ENCODE results near the gene GTF3C5.

- TF ChIP-seq EZH2 (IDR thresholded peaks at IDR 0.05; ENCODE audit: low read length, missing control alignments) (no peak), CTCF (conservative IDR thresholded peaks at IDR 0.05 in 1 of 2, IDR thresholded peaks at IDR 0.05 in 1 of 2; ENCODE audit: low read depth in 1 of 2, low read length in 2 of 2) (no peak)
Measured at GRCh38 chr9:132985071-132985350, 45.8 kb upstream of the GTF3C5 start.
